ENCODE data around the gene PDE5A. TPM values are rescaled to one million over a fixed set of nuclear protein-coding genes. Genes with fewer than 3 reads are reported as not detected.

The PDE5A gene
- polyA plus RNA-seq, 2 donors = 1.8 to 4.3 TPM

DNA sequence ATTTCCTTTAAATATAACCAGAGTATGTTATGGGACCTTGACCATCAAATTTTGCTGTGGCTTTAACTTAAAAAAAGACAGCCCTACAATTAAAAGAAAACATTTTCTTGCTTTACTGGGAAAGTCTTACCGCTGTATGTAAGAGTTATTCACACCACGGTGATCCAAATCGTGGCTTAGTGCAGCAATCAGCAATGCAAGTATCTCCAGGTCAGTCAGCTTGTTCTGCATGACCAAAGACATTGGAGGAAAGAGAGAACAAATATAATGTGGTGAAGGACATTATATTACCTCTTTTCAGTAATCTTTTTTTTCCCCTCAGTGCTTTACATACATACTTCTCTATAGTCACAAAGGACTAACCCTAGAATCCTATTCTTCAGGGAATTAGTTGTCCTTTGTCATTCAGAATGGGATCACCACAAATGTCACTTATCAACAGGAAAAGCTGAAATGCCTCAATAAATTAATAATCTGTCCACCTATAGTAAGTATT, 109.6 kb downstream of the PDE5A start:
- H3K9me3 ChIP-seq (ENCODE audit: control insufficient read depth in 2 of 2, insufficient read depth in 1 of 2, low read depth in 1 of 2, low read length in 1 of 2) = no peaks in the 10 kb centered on the region
- H3K36me3 ChIP-seq (ENCODE audit: control insufficient read depth in 2 of 2, insufficient read depth in 2 of 2, low read length in 1 of 2) = no peaks in the 10 kb centered on the region
- no peaks in the 10 kb centered on the region for H3K4me1 ChIP-seq (ENCODE audit: control insufficient read depth in 2 of 2, insufficient read depth in 2 of 2, low read length in 1 of 2)
- no peak overlapping the region for H3K27ac ChIP-seq (ENCODE audit: low read depth in 2 of 2, low read length in 1 of 2)
- no peak overlapping the region for H3K4me3 ChIP-seq (ENCODE audit: low read depth in 1 of 2, low read length in 2 of 2)
- no peaks in the 10 kb centered on the region for H3K27me3 ChIP-seq (ENCODE audit: control insufficient read depth in 1 of 2, insufficient read depth in 2 of 2, low read length in 2 of 2)
- WGBS, 2 donors = 87 to 90% methylated on average over 3 of the region's 3 CpGs

DNA sequence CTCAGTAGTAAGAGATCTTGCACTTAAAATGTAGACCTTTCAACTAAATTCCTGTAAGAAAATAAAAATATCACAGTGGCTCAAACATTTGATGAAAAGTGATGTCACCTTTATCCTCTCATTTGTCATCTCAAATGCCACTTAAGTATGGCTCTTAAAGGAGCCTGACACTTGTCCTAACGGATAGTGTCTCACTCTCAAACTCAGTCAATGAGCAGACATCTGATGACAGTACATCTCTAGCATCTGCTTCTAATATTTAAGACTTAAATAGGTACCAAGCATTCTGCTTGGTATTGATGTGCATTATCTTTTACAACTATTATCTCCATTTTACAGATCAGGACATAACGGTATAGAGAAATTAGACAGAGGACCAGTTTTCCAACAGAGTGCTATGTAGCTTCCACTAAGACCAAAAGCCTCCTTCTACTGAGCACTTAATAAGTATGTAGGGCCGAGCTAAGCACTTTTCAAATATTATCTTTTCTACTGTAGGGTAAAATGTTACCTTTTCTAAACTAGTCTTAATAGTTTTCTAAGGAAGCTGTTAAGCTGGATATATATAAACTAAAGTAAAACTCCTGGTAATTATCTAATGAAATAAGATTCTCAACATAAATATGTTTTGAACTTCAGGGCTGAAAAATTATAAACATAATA, 110.2 kb downstream of the PDE5A start:
- Histone ChIP-seq H3K27ac (ENCODE audit: low read depth in 2 of 2, low read length in 1 of 2) (no peak overlapping the region), H3K36me3 (ENCODE audit: control insufficient read depth in 2 of 2, insufficient read depth in 2 of 2, low read length in 1 of 2) (peaks cover 0 to 2% of the 10 kb centered on the region in 2 donors), H3K4me3 (ENCODE audit: low read depth in 1 of 2, low read length in 2 of 2) (no peak overlapping the region), H3K9me3 (ENCODE audit: control insufficient read depth in 2 of 2, insufficient read depth in 1 of 2, low read depth in 1 of 2, low read length in 1 of 2) (no peaks in the 10 kb centered on the region), H3K27me3 (ENCODE audit: control insufficient read depth in 1 of 2, insufficient read depth in 2 of 2, low read length in 2 of 2) (no peaks in the 10 kb centered on the region), H3K4me1 (ENCODE audit: control insufficient read depth in 2 of 2, insufficient read depth in 2 of 2, low read length in 1 of 2) (no peaks in the 10 kb centered on the region)
- 86 to 91% methylated on average over 3 of the region's 3 CpGs for WGBS, 2 donors

DNA sequence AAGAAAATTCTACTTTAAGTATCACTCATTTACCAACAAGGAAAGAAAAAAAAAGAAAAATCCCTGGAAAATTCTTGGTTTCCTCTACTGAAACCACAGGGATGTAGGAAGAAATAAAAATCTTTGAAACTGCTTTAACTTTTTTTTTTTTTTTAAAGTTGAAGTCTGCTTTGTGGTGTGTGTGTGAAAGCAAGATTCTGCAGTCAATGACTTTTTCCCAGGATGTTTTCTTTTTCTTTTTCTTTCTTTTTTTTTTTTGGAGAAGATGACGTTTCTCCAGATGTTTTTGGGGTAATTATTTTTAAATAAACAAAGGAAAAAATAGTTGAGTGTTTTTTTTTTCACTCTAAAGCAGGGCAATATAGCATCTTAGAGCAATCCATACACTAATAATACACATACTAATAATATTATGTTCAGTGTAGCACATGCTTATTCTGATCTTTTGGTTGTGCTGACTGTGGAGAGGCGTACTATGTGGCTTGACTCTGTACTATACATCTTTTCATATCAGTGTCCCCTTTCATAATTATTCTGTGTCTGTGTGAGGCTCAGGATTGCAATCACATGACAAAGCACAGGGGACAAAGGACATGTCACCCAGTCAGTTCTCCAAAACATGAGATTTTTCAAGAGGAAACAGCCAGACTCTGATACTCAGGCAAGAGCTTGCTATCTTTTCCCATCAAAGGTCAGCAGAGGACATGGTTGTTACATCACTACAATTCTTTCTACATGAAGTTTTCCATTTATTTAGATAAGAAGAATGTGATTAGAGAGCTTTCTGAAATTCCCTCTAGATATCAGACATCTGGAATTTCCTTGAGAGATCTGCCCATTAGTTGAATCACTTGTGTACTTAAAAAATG, 111.0 kb downstream of the PDE5A start:
- Histone ChIP-seq H3K36me3 (ENCODE audit: control insufficient read depth in 2 of 2, insufficient read depth in 2 of 2, low read length in 1 of 2) (peaks cover 0 to 7% of the 10 kb centered on the region in 2 donors), H3K4me1 (ENCODE audit: control insufficient read depth in 2 of 2, insufficient read depth in 2 of 2, low read length in 1 of 2) (no peaks in the 10 kb centered on the region), H3K27ac (ENCODE audit: low read depth in 2 of 2, low read length in 1 of 2) (peak overlapping the region in 1 of 2 donors; percentile 22), H3K9me3 (ENCODE audit: control insufficient read depth in 2 of 2, insufficient read depth in 1 of 2, low read depth in 1 of 2, low read length in 1 of 2) (no peaks in the 10 kb centered on the region), H3K4me3 (ENCODE audit: low read depth in 1 of 2, low read length in 2 of 2) (no peak overlapping the region), H3K27me3 (ENCODE audit: control insufficient read depth in 1 of 2, insufficient read depth in 2 of 2, low read length in 2 of 2) (no peaks in the 10 kb centered on the region)
- 60 to 79% methylated on average over 2 of the region's 2 CpGs for WGBS, 2 donors

DNA sequence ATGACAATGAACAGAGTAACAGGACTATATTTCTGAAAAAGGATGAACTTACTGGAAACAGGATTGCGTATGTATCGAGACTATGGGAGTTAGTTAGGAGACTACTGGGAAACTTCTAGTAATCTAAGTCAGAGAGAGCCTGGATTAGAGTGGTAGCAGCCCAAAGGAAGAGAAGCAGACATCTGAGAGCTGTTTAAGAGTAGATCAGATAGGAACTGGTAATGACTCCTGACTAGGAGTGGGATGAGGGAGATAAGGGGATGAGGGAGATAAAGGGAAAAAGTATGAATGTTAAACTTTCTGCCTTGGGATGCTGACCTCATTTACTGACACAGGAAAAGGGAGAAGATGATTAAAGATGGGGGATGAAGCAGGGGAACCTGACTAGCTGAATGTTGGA, 116.2 kb downstream of the PDE5A start:
- Histone ChIP-seq H3K9me3 (ENCODE audit: control insufficient read depth in 2 of 2, insufficient read depth in 1 of 2, low read depth in 1 of 2, low read length in 1 of 2) (no peaks in the 10 kb centered on the region), H3K36me3 (ENCODE audit: control insufficient read depth in 2 of 2, insufficient read depth in 2 of 2, low read length in 1 of 2) (peaks cover 0 to 7% of the 10 kb centered on the region in 2 donors), H3K4me3 (ENCODE audit: low read depth in 1 of 2, low read length in 2 of 2) (no peak overlapping the region), H3K27ac (ENCODE audit: low read depth in 2 of 2, low read length in 1 of 2) (no peak overlapping the region), H3K27me3 (ENCODE audit: control insufficient read depth in 1 of 2, insufficient read depth in 2 of 2, low read length in 2 of 2) (no peaks in the 10 kb centered on the region), H3K4me1 (ENCODE audit: control insufficient read depth in 2 of 2, insufficient read depth in 2 of 2, low read length in 1 of 2) (no peaks in the 10 kb centered on the region)
- WGBS, 2 donors = 95 to 96% methylated on average over 2 of the region's 2 CpGs

GRCh38 chr4:119510395-119511149, 118.0 kb downstream of the PDE5A start:
- no peaks in the 10 kb centered on the region for H3K9me3 ChIP-seq (ENCODE audit: control insufficient read depth in 2 of 2, insufficient read depth in 1 of 2, low read depth in 1 of 2, low read length in 1 of 2)
- peaks cover 0 to 7% of the 10 kb centered on the region in 2 donors for H3K36me3 ChIP-seq (ENCODE audit: control insufficient read depth in 2 of 2, insufficient read depth in 2 of 2, low read length in 1 of 2)
- H3K4me3 ChIP-seq (ENCODE audit: low read depth in 1 of 2, low read length in 2 of 2) = no peak overlapping the region
- 69 to 71% methylated on average over 4 of the region's 4 CpGs for WGBS, 2 donors
- H3K27ac ChIP-seq (ENCODE audit: low read depth in 2 of 2, low read length in 1 of 2) = no peak overlapping the region
- no peaks in the 10 kb centered on the region for H3K27me3 ChIP-seq (ENCODE audit: control insufficient read depth in 1 of 2, insufficient read depth in 2 of 2, low read length in 2 of 2)
- H3K4me1 ChIP-seq (ENCODE audit: control insufficient read depth in 2 of 2, insufficient read depth in 2 of 2, low read length in 1 of 2) = no peaks in the 10 kb centered on the region

DNA sequence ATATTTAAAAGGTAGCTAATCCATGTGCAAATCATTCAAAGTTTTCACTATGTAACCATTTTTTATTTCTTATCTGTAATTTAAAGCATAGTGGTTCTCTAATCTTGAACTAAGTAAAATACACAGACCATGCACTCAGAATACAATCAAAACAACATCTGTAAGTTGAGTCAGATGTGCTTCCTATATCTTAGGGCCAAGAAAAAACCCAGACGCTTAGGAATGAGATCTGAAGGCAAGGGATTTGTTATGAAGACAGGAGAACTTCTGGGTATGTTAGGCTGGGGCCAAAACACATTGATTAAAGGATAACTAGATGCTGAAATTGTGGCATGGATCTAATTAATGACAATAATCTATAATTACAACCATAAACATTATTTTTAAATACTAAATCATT, 120.3 kb downstream of the PDE5A start:
- Histone ChIP-seq H3K9me3 (ENCODE audit: control insufficient read depth in 2 of 2, insufficient read depth in 1 of 2, low read depth in 1 of 2, low read length in 1 of 2) (no peaks in the 10 kb centered on the region), H3K4me3 (ENCODE audit: low read depth in 1 of 2, low read length in 2 of 2) (no peak overlapping the region), H3K27ac (ENCODE audit: low read depth in 2 of 2, low read length in 1 of 2) (no peak overlapping the region), H3K4me1 (ENCODE audit: control insufficient read depth in 2 of 2, insufficient read depth in 2 of 2, low read length in 1 of 2) (no peaks in the 10 kb centered on the region), H3K36me3 (ENCODE audit: control insufficient read depth in 2 of 2, insufficient read depth in 2 of 2, low read length in 1 of 2) (peaks cover 0 to 4% of the 10 kb centered on the region in 2 donors), H3K27me3 (ENCODE audit: control insufficient read depth in 1 of 2, insufficient read depth in 2 of 2, low read length in 2 of 2) (no peaks in the 10 kb centered on the region)
- WGBS, 2 donors = 61 to 74% methylated on average over 1 of the region's 1 CpG

- no peak overlapping the region for H3K27ac ChIP-seq (ENCODE audit: low read depth in 2 of 2, low read length in 1 of 2)
- WGBS, 2 donors = 74 to 83% methylated on average over 1 of the region's 1 CpG
- H3K9me3 ChIP-seq (ENCODE audit: control insufficient read depth in 2 of 2, insufficient read depth in 1 of 2, low read depth in 1 of 2, low read length in 1 of 2) = no peaks in the 10 kb centered on the region
- H3K4me1 ChIP-seq (ENCODE audit: control insufficient read depth in 2 of 2, insufficient read depth in 2 of 2, low read length in 1 of 2) = no peaks in the 10 kb centered on the region
- no peaks in the 10 kb centered on the region for H3K27me3 ChIP-seq (ENCODE audit: control insufficient read depth in 1 of 2, insufficient read depth in 2 of 2, low read length in 2 of 2)
- no peak overlapping the region for H3K4me3 ChIP-seq (ENCODE audit: low read depth in 1 of 2, low read length in 2 of 2)
- H3K36me3 ChIP-seq (ENCODE audit: control insufficient read depth in 2 of 2, insufficient read depth in 2 of 2, low read length in 1 of 2) = no peaks in the 10 kb centered on the region
Measured at GRCh38 chr4:119506806-119507205, 121.8 kb downstream of the PDE5A start.

DNA sequence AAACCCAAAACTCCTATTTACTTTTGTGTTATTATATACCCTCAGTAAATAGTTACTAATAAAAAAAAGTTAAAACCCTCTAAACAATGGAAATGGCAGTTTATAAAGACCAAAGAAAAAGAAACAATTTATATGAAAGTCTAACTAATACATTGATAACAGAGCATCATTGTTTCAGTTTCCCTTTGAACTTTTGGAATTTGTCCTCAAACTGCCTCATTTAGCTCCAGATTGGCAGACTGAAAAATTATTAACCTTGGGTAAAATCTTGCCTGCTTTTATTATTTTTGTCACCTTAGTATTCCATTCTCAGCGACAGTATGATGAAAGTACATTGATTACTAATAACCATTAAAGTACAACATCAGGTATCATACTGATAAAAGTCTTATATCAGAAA, 124.0 kb downstream of the PDE5A start:
- no peaks in the 10 kb centered on the region for H3K4me1 ChIP-seq (ENCODE audit: control insufficient read depth in 2 of 2, insufficient read depth in 2 of 2, low read length in 1 of 2)
- H3K36me3 ChIP-seq (ENCODE audit: control insufficient read depth in 2 of 2, insufficient read depth in 2 of 2, low read length in 1 of 2) = no peaks in the 10 kb centered on the region
- no peaks in the 10 kb centered on the region for H3K9me3 ChIP-seq (ENCODE audit: control insufficient read depth in 2 of 2, insufficient read depth in 1 of 2, low read depth in 1 of 2, low read length in 1 of 2)
- 86 to 99% methylated on average over 1 of the region's 1 CpG for WGBS, 2 donors
- no peaks in the 10 kb centered on the region for H3K27me3 ChIP-seq (ENCODE audit: control insufficient read depth in 1 of 2, insufficient read depth in 2 of 2, low read length in 2 of 2)
- H3K4me3 ChIP-seq (ENCODE audit: low read depth in 1 of 2, low read length in 2 of 2) = no peak overlapping the region
- no peak overlapping the region for H3K27ac ChIP-seq (ENCODE audit: low read depth in 2 of 2, low read length in 1 of 2)

DNA sequence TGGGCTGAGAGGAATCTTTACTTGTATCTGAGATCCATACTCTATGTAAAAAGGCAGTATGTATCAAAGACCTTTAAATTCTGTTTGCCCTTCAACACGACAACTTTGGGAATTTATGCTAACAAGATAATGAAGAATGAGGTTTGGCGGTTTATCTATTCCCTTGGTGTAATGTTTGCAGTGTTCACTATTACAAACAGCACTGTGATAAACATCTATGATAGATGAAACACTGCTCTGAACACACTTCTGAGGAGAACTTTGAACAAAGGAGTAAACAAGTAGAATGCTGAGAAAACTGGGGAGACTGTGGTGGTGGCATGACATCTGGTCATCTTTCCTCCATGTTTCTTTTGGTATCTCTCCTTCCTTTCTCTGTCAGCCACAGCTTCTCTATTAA, 126.9 kb downstream of the PDE5A start:
- WGBS, 2 donors = 66 to 72% methylated on average over 2 of the region's 2 CpGs
- no peak overlapping the region for H3K4me3 ChIP-seq (ENCODE audit: low read depth in 1 of 2, low read length in 2 of 2)
- no peaks in the 10 kb centered on the region for H3K27me3 ChIP-seq (ENCODE audit: control insufficient read depth in 1 of 2, insufficient read depth in 2 of 2, low read length in 2 of 2)
- no peaks in the 10 kb centered on the region for H3K36me3 ChIP-seq (ENCODE audit: control insufficient read depth in 2 of 2, insufficient read depth in 2 of 2, low read length in 1 of 2)
- no peaks in the 10 kb centered on the region for H3K9me3 ChIP-seq (ENCODE audit: control insufficient read depth in 2 of 2, insufficient read depth in 1 of 2, low read depth in 1 of 2, low read length in 1 of 2)
- no peak overlapping the region for H3K27ac ChIP-seq (ENCODE audit: low read depth in 2 of 2, low read length in 1 of 2)
- H3K4me1 ChIP-seq (ENCODE audit: control insufficient read depth in 2 of 2, insufficient read depth in 2 of 2, low read length in 1 of 2) = no peaks in the 10 kb centered on the region
